HepG2 (cell line): ENCODE results near the gene NBEAL1. TPM values are rescaled to one million over a fixed set of nuclear protein-coding genes. Genes with fewer than 3 reads are reported as not detected.

Experiments used
- ATAD3A ChIP-seq: sonication (generic); formaldehyde crosslinking; IDR thresholded peaks from 2 replicates; pipeline ENCODE4 v1.4.0; 2020; ENCODE audit warnings: missing genetic modification reagents
- KLF6 ChIP-seq: IDR thresholded peaks from 2 replicates; pipeline ENCODE4 v1.8.0; 2016; ENCODE audit warnings: missing biosample characterization, missing genetic modification reagents
- KMT2A ChIP-seq: sonication (generic); formaldehyde crosslinking; IDR thresholded peaks from 2 replicates; pipeline ENCODE4 v1.4.0; 2020; ENCODE audit warnings: missing genetic modification reagents
- MIER3 ChIP-seq: IDR thresholded peaks from 2 replicates; pipeline ENCODE4 v1.6.1; 2016; ENCODE audit warnings: missing compliant biosample characterization, borderline replicate concordance
- MLLT10 ChIP-seq: sonication (generic); formaldehyde crosslinking; IDR thresholded peaks from 2 replicates; pipeline ENCODE4 v1.4.0; 2020; ENCODE audit warnings: missing genetic modification reagents
- MTF1 ChIP-seq: sonication (generic); formaldehyde crosslinking; IDR thresholded peaks from 2 replicates; pipeline ENCODE4 v1.5.0; 2020; ENCODE audit warnings: missing genetic modification reagents
- NFE2 ChIP-seq: sonication (generic); formaldehyde crosslinking; IDR thresholded peaks from 2 replicates; pipeline ENCODE4 v1.4.0; 2020; ENCODE audit warnings: missing genetic modification reagents
- NFE2L2 ChIP-seq: fragments of 150-350 bp; IDR thresholded peaks from 2 replicates; pipeline ENCODE4 v1.6.1; 2014; ENCODE audit warnings: low read length
- NFKBIZ ChIP-seq: IDR thresholded peaks from 2 replicates; pipeline ENCODE4 v1.6.1; 2018; ENCODE audit warnings: missing genetic modification reagents, missing compliant biosample characterization
- PRMT3 ChIP-seq: sonication (generic); formaldehyde crosslinking; IDR thresholded peaks from 2 replicates; pipeline ENCODE4 v1.8.1; 2022; ENCODE audit warnings: low read depth, mild to moderate bottlenecking, moderate library complexity, missing genetic modification reagents, borderline replicate concordance
- RXRA ChIP-seq: sonication (generic); formaldehyde crosslinking; IDR thresholded peaks from 2 replicates; pipeline ENCODE4 v1.5.1; 2020; ENCODE audit warnings: missing genetic modification reagents
- SETDB1 ChIP-seq: sonication (generic); formaldehyde crosslinking; IDR thresholded peaks from 2 replicates; pipeline ENCODE4 v1.5.1; 2020; ENCODE audit warnings: missing genetic modification reagents, mild to moderate bottlenecking, borderline replicate concordance
- TCF12 ChIP-seq, 2 experiments: fragments of 450-650 bp in 1 of 2; sonication (generic) in 1 of 2; formaldehyde crosslinking in 1 of 2; IDR thresholded peaks; 2 replicates each; pipeline versions ENCODE4 v1.6.1 to v1.8.0; 2017 to 2022; ENCODE audit warnings: antibody characterized with exemption in 1 of 2, mild to moderate bottlenecking in 1 of 2, missing genetic modification reagents in 1 of 2, moderate library complexity in 1 of 2
- U2AF1 ChIP-seq: fragments of 200-400 bp; formaldehyde crosslinking; optimal IDR thresholded peaks from 2 replicates; pipeline ENCODE3; 2017; ENCODE audit warnings: mild to moderate bottlenecking, low read depth, low read length
- YY1 ChIP-seq: IDR thresholded peaks from 2 replicates; pipeline ENCODE4 v1.6.1; 2011; ENCODE audit warnings: low read length, low read depth, moderate library complexity, mild to moderate bottlenecking; ENCODE audit not compliant: insufficient read depth, insufficient replicate concordance
- ZFAT ChIP-seq: sonication (generic); formaldehyde crosslinking; conservative IDR thresholded peaks from 2 replicates; pipeline ENCODE4 v1.8.1; 2023; ENCODE audit warnings: missing genetic modification reagents, inconsistent platforms
- ZMAT3 ChIP-seq: sonication (generic); formaldehyde crosslinking; conservative IDR thresholded peaks from 2 replicates; pipeline ENCODE4 v1.7.0; 2021; ENCODE audit warnings: missing genetic modification reagents
- ZNF34 ChIP-seq: sonication (generic); formaldehyde crosslinking; IDR thresholded peaks from 2 replicates; pipeline ENCODE4 v1.4.0; 2020; ENCODE audit warnings: mild to moderate bottlenecking, missing genetic modification reagents, borderline replicate concordance
- ZNF563 ChIP-seq: sonication (generic); formaldehyde crosslinking; IDR thresholded peaks from 2 replicates; pipeline ENCODE4 v1.8.0; 2022; ENCODE audit warnings: mild to moderate bottlenecking, moderate library complexity, missing genetic modification reagents
- ZNF567 ChIP-seq: sonication (generic); formaldehyde crosslinking; IDR thresholded peaks from 2 replicates; pipeline ENCODE4 v1.8.1; 2023; ENCODE audit warnings: mild to moderate bottlenecking, missing genetic modification reagents, borderline replicate concordance
- ZSCAN25 ChIP-seq: sonication (generic); formaldehyde crosslinking; IDR thresholded peaks from 2 replicates; pipeline ENCODE4 v1.8.0; 2022; ENCODE audit warnings: mild to moderate bottlenecking, missing genetic modification reagents
- polyA plus RNA-seq, 8 experiments: library from polyadenylated mRNA; depleted of rRNA in 3 of 8; stranded (reverse) in 7 of 8; unstranded in 1 of 8; fragments of >200 nt; fragmentation: Illumina TruSeq in 4 of 8; extraction: Trizol in 4 of 8; gene quantifications; 2 replicates each; pipeline versions ENCODE4 v1.2.1 to v1.2.3, GENCODE V29; 2011 to 2016; ENCODE audit warnings: low read depth in 4 of 8, missing spikeins in 1 of 8, mixed read lengths in 1 of 8; ENCODE audit not compliant: insufficient read depth in 1 of 8
- total RNA-seq, 5 experiments: library from RNA; depleted of rRNA; stranded (reverse); fragments of >200 nt; fragmentation: Illumina TruSeq; extraction: Trizol; gene quantifications; 2 replicates each; pipeline ENCODE4 v1.2.3, GENCODE V29; 2016; ENCODE audit warnings: low read depth in 1 of 5
- TF ChIP-seq, protein P1 (sequence below): IDR thresholded peaks from 2 replicates; pipeline ENCODE4 v1.6.1; 2012; ENCODE audit warnings: low read length, improper control_type of control experiment
- TF ChIP-seq, protein P2 (sequence below): sonication (generic); formaldehyde crosslinking; conservative IDR thresholded peaks from 2 replicates; pipeline ENCODE4 v1.4.0; 2020; ENCODE audit warnings: mild to moderate bottlenecking, missing genetic modification reagents, moderate library complexity
- TF ChIP-seq, protein P3 (sequence below): sonication (generic); formaldehyde crosslinking; IDR thresholded peaks from 2 replicates; pipeline ENCODE4 v1.4.0; 2020; ENCODE audit warnings: mild to moderate bottlenecking, low read depth, missing genetic modification reagents

NBEAL1 gene
- total and polyA plus RNA-seq, 2 of the 13 experiments (the other 11 are each of a cell fraction or from before 2014, with no cell fraction given), result 6.4 to 15.7 TPM

DNA sequence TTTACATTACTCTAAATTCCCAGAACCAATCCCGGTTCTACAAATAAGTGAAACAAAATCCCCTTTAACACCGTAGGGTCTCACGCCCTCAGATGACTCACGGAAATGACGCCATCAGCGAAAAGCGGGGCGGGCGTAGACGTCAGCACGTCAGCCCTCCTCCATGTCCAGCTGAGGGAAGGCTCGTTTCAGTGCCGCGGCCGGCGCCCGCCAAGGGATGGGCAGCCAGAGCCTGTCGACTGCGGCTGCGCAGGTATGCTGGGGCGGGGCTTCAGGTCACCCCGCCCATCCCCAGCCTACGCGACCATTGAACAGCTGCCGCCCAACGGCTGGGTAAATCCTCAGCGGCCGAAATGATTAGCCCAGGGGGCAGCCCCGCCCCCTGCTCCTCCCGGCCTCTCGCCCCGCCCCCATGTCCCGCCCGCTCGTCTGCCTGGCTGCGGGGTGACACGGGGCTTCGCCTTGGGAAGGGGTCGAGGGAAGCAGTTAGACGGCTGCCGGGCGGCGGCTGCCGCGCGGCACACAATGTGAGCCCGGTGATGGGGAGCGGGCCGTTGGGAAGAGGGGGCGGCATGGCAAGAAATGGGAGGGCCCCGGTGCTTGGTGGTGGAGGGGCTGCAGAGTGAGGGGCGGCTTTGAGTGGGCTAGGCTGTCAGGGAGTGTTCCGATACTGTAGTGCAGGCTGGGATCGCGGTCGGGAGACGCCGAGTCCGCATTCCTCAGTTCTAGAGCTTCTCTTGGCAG lies at the start of gene NBEAL1 (continued):
- no peak for TF ChIP-seq MTF1 (CRISPR knock-in tag)
- TF ChIP-seq NFE2, result no peak
- peak; percentile 85 for TF ChIP-seq YY1
- TF ChIP-seq, protein P1, sequence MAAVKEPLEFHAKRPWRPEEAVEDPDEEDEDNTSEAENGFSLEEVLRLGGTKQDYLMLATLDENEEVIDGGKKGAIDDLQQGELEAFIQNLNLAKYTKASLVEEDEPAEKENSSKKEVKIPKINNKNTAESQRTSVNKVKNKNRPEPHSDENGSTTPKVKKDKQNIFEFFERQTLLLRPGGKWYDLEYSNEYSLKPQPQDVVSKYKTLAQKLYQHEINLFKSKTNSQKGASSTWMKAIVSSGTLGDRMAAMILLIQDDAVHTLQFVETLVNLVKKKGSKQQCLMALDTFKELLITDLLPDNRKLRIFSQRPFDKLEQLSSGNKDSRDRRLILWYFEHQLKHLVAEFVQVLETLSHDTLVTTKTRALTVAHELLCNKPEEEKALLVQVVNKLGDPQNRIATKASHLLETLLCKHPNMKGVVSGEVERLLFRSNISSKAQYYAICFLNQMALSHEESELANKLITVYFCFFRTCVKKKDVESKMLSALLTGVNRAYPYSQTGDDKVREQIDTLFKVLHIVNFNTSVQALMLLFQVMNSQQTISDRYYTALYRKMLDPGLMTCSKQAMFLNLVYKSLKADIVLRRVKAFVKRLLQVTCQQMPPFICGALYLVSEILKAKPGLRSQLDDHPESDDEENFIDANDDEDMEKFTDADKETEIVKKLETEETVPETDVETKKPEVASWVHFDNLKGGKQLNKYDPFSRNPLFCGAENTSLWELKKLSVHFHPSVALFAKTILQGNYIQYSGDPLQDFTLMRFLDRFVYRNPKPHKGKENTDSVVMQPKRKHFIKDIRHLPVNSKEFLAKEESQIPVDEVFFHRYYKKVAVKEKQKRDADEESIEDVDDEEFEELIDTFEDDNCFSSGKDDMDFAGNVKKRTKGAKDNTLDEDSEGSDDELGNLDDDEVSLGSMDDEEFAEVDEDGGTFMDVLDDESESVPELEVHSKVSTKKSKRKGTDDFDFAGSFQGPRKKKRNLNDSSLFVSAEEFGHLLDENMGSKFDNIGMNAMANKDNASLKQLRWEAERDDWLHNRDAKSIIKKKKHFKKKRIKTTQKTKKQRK, result no peak
- peak; percentile 49; the same call in 1 of the 2 replicates for TF ChIP-seq NFKBIZ (CRISPR knock-in tag)
- TF ChIP-seq ZSCAN25 (CRISPR knock-in tag), result peak; percentile 17
- TF ChIP-seq ZMAT3 (CRISPR knock-in tag), result no peak
- peak; percentile 79 for TF ChIP-seq KMT2A (CRISPR knock-in tag)
- TF ChIP-seq, protein P2, sequence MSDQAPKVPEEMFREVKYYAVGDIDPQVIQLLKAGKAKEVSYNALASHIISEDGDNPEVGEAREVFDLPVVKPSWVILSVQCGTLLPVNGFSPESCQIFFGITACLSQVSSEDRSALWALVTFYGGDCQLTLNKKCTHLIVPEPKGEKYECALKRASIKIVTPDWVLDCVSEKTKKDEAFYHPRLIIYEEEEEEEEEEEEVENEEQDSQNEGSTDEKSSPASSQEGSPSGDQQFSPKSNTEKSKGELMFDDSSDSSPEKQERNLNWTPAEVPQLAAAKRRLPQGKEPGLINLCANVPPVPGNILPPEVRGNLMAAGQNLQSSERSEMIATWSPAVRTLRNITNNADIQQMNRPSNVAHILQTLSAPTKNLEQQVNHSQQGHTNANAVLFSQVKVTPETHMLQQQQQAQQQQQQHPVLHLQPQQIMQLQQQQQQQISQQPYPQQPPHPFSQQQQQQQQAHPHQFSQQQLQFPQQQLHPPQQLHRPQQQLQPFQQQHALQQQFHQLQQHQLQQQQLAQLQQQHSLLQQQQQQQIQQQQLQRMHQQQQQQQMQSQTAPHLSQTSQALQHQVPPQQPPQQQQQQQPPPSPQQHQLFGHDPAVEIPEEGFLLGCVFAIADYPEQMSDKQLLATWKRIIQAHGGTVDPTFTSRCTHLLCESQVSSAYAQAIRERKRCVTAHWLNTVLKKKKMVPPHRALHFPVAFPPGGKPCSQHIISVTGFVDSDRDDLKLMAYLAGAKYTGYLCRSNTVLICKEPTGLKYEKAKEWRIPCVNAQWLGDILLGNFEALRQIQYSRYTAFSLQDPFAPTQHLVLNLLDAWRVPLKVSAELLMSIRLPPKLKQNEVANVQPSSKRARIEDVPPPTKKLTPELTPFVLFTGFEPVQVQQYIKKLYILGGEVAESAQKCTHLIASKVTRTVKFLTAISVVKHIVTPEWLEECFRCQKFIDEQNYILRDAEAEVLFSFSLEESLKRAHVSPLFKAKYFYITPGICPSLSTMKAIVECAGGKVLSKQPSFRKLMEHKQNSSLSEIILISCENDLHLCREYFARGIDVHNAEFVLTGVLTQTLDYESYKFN (CRISPR knock-in tag), result peak; percentile 49
- no peak for TF ChIP-seq SETDB1 (CRISPR knock-in tag)
- no peak for TF ChIP-seq ZFAT
- no peak for TF ChIP-seq ATAD3A (CRISPR knock-in tag)
- TF ChIP-seq ZNF567 (CRISPR knock-in tag), result no peak; the same call in 1 of the 2 replicates
- peak; percentile 86; the same call in 1 of the 2 replicates for TF ChIP-seq ZNF563 (CRISPR knock-in tag)
- no peak for TF ChIP-seq U2AF1
- TF ChIP-seq PRMT3 (CRISPR knock-in tag), result no peak
- TF ChIP-seq RXRA (CRISPR knock-in tag), result peak; percentile 77
- TF ChIP-seq, protein P3, sequence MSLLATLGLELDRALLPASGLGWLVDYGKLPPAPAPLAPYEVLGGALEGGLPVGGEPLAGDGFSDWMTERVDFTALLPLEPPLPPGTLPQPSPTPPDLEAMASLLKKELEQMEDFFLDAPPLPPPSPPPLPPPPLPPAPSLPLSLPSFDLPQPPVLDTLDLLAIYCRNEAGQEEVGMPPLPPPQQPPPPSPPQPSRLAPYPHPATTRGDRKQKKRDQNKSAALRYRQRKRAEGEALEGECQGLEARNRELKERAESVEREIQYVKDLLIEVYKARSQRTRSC, result no peak
- peak; percentile 88 for TF ChIP-seq KLF6 (CRISPR knock-in tag)
- TF ChIP-seq MLLT10, result no peak
- TF ChIP-seq MIER3 (CRISPR knock-in tag), result peak; percentile 71; the same call in 1 of the 2 replicates
- TF ChIP-seq NFE2L2, result no peak
- TF ChIP-seq ZNF34 (CRISPR knock-in tag), result no peak
- no peak for TF ChIP-seq TCF12 (IDR thresholded peaks at IDR 0.05)
- no peak; the same call in 1 of the 2 replicates for TF ChIP-seq TCF12 (CRISPR knock-in tag; IDR thresholded peaks at IDR 0.05)
